Left ventricle myocardium inferior (tissue), 1 donor: ENCODE measurements around the gene VASH1. TPM values are rescaled to one million over a fixed set of nuclear protein-coding genes. Genes with fewer than 3 reads are reported as not detected.

Experiments
- DNase-seq: peaks from one replicate; pipeline ENCODE4 v3.0.0-alpha.2; 2020
- H3K27ac ChIP-seq: fragments of 200-600 bp; replicated peaks from 2 replicates; pipeline ENCODE4 v1.8.0; 2021
- H3K27me3 ChIP-seq: fragments of 200-600 bp; 2 replicates; pipeline ENCODE4 v1.8.0; 2021; ENCODE audit warnings: low read depth
- H3K36me3 ChIP-seq: fragments of 200-600 bp; 2 replicates; pipeline ENCODE4 v1.8.0; 2021
- H3K4me1 ChIP-seq: fragments of 200-600 bp; 2 replicates; pipeline ENCODE4 v1.8.0; 2021
- H3K4me3 ChIP-seq: fragments of 200-600 bp; 2 replicates; pipeline ENCODE4 v1.8.0; 2021; ENCODE audit warnings: mild to moderate bottlenecking, moderate library complexity
- H3K9me3 ChIP-seq: fragments of 200-600 bp; replicated peaks from 2 replicates; pipeline ENCODE4 v1.8.0; 2021
- intact Hi-C: fragments of 100-400 bp; cut with micrococcal nuclease; formaldehyde crosslinking; loops from one replicate; pipeline ENCODE4 v1.11.0; 2022
- total RNA-seq: library from RNA; stranded (reverse); fragmentation: NEBNext Ultra II Directional; extraction: Animal tissue kit (Norgen Biotek cat#: 25700); gene quantifications from one replicate; pipeline ENCODE4 v1.2.1, GENCODE V29; 2021
- TF ChIP-seq, protein P1 (sequence below): fragments of 200-600 bp; IDR thresholded peaks from 2 replicates; pipeline ENCODE4 v1.8.0; 2021; ENCODE audit warnings: antibody characterized with exemption, mild to moderate bottlenecking, borderline replicate concordance
- donor health status: DM: no; HTN: yes; CAD: no; lungs with severe emphysema.

VASH1 gene
- total RNA-seq, 1 donor from 2014 or later: 12.4 TPM

DNA sequence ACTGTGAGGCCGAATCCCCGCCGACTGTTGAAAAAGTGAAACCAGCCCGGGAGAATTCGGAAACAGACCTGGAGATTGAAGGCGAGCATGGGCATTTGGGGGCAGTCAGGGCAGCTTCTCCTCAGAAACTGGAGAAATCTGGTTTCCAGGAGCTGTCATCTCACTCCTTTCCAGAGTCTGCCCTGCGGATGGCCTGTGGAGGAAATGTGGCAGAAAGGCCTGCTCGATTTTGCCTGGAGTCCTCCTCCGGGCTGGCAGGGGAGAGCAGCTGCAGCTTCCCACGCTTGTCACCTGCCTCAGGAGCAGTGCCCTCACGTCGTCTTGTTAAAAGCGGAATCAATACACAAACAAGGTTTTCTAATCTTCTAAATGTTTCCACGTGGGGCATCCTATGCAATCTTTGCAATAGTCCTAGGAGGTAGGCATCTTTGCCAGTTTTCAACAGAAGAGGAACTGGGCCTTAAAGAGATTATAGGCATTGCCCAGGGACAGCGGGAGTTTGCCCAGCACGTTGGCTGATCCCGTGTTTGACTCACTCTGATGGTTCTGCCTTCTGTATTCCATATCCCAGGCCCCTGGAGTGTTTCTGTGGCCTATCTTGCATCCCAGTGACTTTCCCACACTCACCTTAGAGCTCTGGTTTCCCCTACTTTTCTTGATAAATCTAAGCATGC lies 67.2 kb downstream of the VASH1 start:
- Histone ChIP-seq H3K36me3 (no peaks in the 10 kb centered on the region), H3K4me1 (peaks cover 37% of the 10 kb centered on the region), H3K27ac (peak overlapping the region; percentile 86), H3K4me3 (peak overlapping the region; percentile 57), H3K27me3 (no peaks in the 10 kb centered on the region), H3K9me3 (no peaks in the 10 kb centered on the region)
- intact Hi-C loops: no loop called here
- no peak for DNase-seq
- TF ChIP-seq, protein P1, sequence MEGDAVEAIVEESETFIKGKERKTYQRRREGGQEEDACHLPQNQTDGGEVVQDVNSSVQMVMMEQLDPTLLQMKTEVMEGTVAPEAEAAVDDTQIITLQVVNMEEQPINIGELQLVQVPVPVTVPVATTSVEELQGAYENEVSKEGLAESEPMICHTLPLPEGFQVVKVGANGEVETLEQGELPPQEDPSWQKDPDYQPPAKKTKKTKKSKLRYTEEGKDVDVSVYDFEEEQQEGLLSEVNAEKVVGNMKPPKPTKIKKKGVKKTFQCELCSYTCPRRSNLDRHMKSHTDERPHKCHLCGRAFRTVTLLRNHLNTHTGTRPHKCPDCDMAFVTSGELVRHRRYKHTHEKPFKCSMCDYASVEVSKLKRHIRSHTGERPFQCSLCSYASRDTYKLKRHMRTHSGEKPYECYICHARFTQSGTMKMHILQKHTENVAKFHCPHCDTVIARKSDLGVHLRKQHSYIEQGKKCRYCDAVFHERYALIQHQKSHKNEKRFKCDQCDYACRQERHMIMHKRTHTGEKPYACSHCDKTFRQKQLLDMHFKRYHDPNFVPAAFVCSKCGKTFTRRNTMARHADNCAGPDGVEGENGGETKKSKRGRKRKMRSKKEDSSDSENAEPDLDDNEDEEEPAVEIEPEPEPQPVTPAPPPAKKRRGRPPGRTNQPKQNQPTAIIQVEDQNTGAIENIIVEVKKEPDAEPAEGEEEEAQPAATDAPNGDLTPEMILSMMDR: no peak

DNA sequence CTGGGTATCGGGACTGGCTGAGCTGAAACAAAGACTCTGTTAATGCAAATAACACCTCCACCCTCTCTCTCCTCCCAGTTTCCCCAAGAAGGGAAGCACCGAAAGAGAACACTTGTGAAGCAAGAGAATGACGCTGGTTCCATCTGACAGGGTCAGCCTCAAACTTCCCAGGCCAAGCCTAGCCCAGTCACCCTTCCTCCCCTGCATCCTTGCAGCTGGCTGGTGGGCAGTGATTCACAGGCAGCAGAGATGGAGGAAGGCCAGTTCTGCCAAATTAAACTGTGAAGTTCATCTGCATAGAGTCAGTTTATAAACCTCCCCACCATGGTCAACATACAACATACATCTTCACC lies 67.7 kb downstream of the VASH1 start:
- TF ChIP-seq, protein P1: no peak
- intact Hi-C loops: no loop called here
- H3K36me3 ChIP-seq: no peaks in the 10 kb centered on the region
- peak; percentile 33 for DNase-seq
- no peaks in the 10 kb centered on the region for H3K27me3 ChIP-seq
- no peaks in the 10 kb centered on the region for H3K9me3 ChIP-seq
- peak overlapping the region; percentile 57 for H3K4me3 ChIP-seq
- H3K27ac ChIP-seq: peak overlapping the region; percentile 86
- H3K4me1 ChIP-seq: peaks cover 37% of the 10 kb centered on the region

DNA sequence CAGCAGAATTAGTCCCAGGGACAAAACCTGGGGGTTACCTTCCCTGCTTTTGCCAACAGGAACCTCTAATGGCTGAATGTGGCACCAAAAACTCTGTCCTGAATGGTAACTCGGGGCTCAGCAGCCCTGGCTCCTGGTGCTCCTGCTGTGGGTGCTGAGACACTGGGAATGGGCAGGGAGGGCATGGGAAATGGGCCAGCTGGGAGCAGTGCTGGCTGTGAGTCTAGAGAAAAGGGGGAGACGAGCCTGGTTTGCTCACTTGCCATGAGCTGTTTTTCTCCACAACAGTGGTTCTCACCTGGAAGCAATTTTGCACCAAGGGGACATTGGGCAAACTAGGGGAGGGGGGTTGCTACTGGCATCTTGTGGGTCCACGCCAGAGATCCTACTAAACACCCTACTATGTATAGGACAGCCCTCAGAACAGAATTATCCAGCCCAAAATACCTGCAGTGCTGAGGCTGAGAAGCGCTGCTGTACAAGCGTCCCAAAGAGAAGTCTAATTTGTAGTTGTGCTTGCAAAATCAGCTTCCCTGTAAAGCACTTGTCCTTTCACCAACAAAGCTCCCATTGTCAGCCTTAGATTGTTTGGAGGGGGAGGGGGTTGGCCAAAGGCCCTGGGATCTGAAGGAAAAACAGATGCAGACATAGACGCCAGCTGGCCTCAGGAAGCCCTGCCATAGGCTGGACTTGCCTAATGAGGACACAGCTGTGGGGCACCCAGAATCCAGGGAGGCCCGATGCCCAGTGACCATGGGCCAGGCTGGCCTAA lies 68.6 kb downstream of the VASH1 start:
- peak overlapping the region; percentile 86 for H3K27ac ChIP-seq
- intact Hi-C loops: no loop called here
- peak; percentile 86 for DNase-seq

DNA sequence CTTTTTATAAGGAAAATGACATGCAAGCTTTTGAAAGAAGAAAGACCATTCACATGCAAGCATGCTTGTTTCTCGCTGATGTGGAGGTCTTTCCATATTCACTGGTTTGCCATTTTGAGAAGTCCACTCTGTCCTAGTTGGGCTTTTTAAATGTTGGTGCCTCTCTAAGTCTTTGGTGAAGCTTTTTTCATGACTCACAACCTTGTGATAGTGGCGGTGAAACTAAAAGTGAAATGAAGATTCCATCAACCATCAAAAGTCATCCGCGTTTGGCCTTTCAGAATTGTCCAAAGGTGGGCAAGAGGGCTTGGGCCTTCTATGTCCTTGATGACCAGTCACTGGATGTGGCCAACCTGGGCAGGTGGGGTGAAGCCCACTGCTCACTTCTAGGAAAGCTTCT lies 69.3 kb downstream of the VASH1 start:
- no peak for DNase-seq
- Histone ChIP-seq H3K27me3 (no peaks in the 10 kb centered on the region), H3K27ac (peak overlapping the region; percentile 86), H3K36me3 (no peaks in the 10 kb centered on the region), H3K9me3 (no peaks in the 10 kb centered on the region), H3K4me1 (peaks cover 37% of the 10 kb centered on the region), H3K4me3 (no peak overlapping the region)
- TF ChIP-seq, protein P1: no peak
- intact Hi-C loops: no loop called here

More for the DNA sequence above, 68.6 kb downstream of the VASH1 start:
- Histone ChIP-seq H3K9me3 (no peaks in the 10 kb centered on the region), H3K4me3 (peak overlapping the region; percentile 9), H3K4me1 (peaks cover 37% of the 10 kb centered on the region), H3K27me3 (no peaks in the 10 kb centered on the region), H3K36me3 (no peaks in the 10 kb centered on the region)
- TF ChIP-seq, protein P1: no peak

DNA sequence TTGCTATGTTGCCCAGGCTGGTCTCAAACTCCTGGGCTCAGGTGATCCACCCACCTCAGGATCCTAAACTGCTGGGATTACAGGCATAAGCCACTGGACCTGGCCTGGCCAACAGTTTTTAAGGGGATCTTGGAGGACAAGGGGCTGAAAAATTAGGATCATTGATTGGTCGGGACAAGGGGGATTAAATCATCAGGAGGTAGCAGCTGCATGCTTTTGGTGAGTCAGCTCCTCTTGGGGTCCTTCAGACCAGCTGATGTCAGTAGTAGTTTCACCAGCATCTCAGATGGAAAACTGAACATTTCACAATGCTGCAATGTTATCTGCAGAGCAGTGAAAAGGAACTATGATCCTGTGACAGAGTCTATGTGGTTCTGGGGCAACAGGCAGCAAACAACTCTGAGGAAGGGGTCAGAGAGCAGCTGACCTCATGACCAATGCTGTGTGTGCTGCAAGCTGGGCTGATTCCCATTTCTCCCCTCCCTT lies 71.3 kb downstream of the VASH1 start:
- intact Hi-C loops: no loop called here

More for the DNA sequence above, 71.3 kb downstream of the VASH1 start:
- H3K27me3 ChIP-seq: no peaks in the 10 kb centered on the region
- TF ChIP-seq, protein P1: no peak
- H3K4me1 ChIP-seq: peaks cover 34% of the 10 kb centered on the region
- no peak for DNase-seq
- H3K36me3 ChIP-seq: no peaks in the 10 kb centered on the region
- H3K4me3 ChIP-seq: no peak overlapping the region
- no peaks in the 10 kb centered on the region for H3K9me3 ChIP-seq
- H3K27ac ChIP-seq: peak overlapping the region; percentile 63

Other genes with a start within 250 kb of the VASH1 start
- 9.3 TPM for gene ANGEL1, start 51.4 kb downstream of the VASH1 start, total RNA-seq
- gene LRRC74A, start 64.9 kb downstream of the VASH1 start, total RNA-seq: not detected